Neural cell (in vitro differentiated cells): ENCODE results near the gene USP13.

Experiments
- CTCF ChIP-seq: fragments of 450-650 bp; IDR thresholded peaks from 2 replicates; pipeline ENCODE4 v1.5.1; 2014; ENCODE audit warnings: antibody characterized with exemption, mild to moderate bottlenecking, moderate library complexity; ENCODE audit not compliant: poor library complexity, severe bottlenecking
- EZH2 ChIP-seq: fragments of 200-600, 300-800 bp; shearing (Covaris generic), sonication (generic); IDR thresholded peaks from 2 replicates; pipeline ENCODE4 v1.6.1; 2014; ENCODE audit warnings: antibody characterized with exemption, low read length, borderline replicate concordance, mild to moderate bottlenecking; ENCODE audit not compliant: insufficient read depth, poor library complexity, severe bottlenecking
- POLR2AphosphoS5 ChIP-seq: IDR thresholded peaks from 2 replicates; pipeline ENCODE4 v1.6.1; 2012
- REST ChIP-seq: IDR thresholded peaks from 2 replicates; pipeline ENCODE4 v1.6.1; 2012; ENCODE audit warnings: borderline replicate concordance

- no peak for TF ChIP-seq POLR2AphosphoS5
- TF ChIP-seq CTCF = no peak
- TF ChIP-seq EZH2 = no peak
- TF ChIP-seq REST = no peak
Measured at GRCh38 chr3:179723617-179724016, 70.8 kb downstream of the USP13 start.
